Stimulated activated CD4-positive, alpha-beta T cell treated with anti-CD3 and anti-CD28 coated beads, Interleukin-2, amount 100 ng/mL, for 48 hours (primary cell): ENCODE measurements around the gene RBKS.

Source experiments
- DNase-seq, 2 donors: peaks; one replicate each; pipeline ENCODE4 v3.0.0-alpha.2; 2020

Gene RBKS

GRCh38 chr2:27890146-27890923 lies at the start of gene RBKS, which contains the start of gene BABAM2:
RBKS (minus strand) TSS chr2:27890387; CDS start chr2:27890345, 42 bp downstream.
BABAM2 (plus strand) TSS chr2:27890729; CDS start chr2:27894557, 3,828 bp downstream.
- peak; percentile 87 to 94 for DNase-seq

GRCh38 chr2:27935026-27935425 lies 44.8 kb upstream of the RBKS start:
- DNase-seq = no peak

- no peak for DNase-seq
Observed at GRCh38 chr2:27932396-27932795, 42.2 kb upstream of the RBKS start.

GRCh38 chr2:27931361-27931950 lies 41.3 kb upstream of the RBKS start:
- DNase-seq = no peak

- DNase-seq = no peak
Observed at GRCh38 chr2:27929916-27930486, 39.8 kb upstream of the RBKS start.

GRCh38 chr2:27925766-27926472 lies 35.7 kb upstream of the RBKS start:
- no peak for DNase-seq

- no peak for DNase-seq
Observed at GRCh38 chr2:27922842-27923241, 32.7 kb upstream of the RBKS start.

GRCh38 chr2:27921880-27922547 lies 31.8 kb upstream of the RBKS start:
- DNase-seq = no peak

- no peak for DNase-seq
Observed at GRCh38 chr2:27921424-27921823, 31.2 kb upstream of the RBKS start.

- DNase-seq = no peak
Observed at GRCh38 chr2:27920148-27920885, 30.1 kb upstream of the RBKS start.

GRCh38 chr2:27916293-27916995 lies 26.3 kb upstream of the RBKS start:
- no peak for DNase-seq

GRCh38 chr2:27915874-27916273 lies 25.7 kb upstream of the RBKS start:
- no peak for DNase-seq

- no peak for DNase-seq
Observed at GRCh38 chr2:27915191-27915590, 25.0 kb upstream of the RBKS start.

GRCh38 chr2:27914805-27915175 lies 24.6 kb upstream of the RBKS start:
- DNase-seq = no peak

GRCh38 chr2:27914041-27914804 lies 24.0 kb upstream of the RBKS start:
- no peak for DNase-seq

GRCh38 chr2:27912512-27912911 lies 22.3 kb upstream of the RBKS start:
- DNase-seq = no peak

- no peak for DNase-seq
Observed at GRCh38 chr2:27911458-27912210, 21.4 kb upstream of the RBKS start.

- DNase-seq = no peak
Observed at GRCh38 chr2:27909901-27910300, 19.7 kb upstream of the RBKS start.

- DNase-seq = no peak
Observed at GRCh38 chr2:27907547-27907946, 17.4 kb upstream of the RBKS start.

GRCh38 chr2:27906074-27906473 lies 15.9 kb upstream of the RBKS start:
- no peak for DNase-seq
